Measurements from ENCODE around the gene EPS8L2. TPM values are rescaled to one million over a fixed set of nuclear protein-coding genes. Genes with fewer than 3 reads are reported as not detected.

EPS8L2 gene
- total and polyA plus RNA-seq, 2 of the 13 experiments (the other 11 are each of a cell fraction or from before 2014, with no cell fraction given) = 89.3 to 416 TPM

- TF ChIP-seq, protein P1, sequence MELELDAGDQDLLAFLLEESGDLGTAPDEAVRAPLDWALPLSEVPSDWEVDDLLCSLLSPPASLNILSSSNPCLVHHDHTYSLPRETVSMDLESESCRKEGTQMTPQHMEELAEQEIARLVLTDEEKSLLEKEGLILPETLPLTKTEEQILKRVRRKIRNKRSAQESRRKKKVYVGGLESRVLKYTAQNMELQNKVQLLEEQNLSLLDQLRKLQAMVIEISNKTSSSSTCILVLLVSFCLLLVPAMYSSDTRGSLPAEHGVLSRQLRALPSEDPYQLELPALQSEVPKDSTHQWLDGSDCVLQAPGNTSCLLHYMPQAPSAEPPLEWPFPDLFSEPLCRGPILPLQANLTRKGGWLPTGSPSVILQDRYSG (CRISPR knock-in tag; IDR thresholded peaks at IDR 0.05) = 0 out of 2 replicates have a peak, but pooled peaks have one; percentile 30
- peak; percentile 36; the same call in 1 of the 2 replicates for TF ChIP-seq HOXA3 (CRISPR knock-in tag; IDR thresholded peaks at IDR 0.05)
- TF ChIP-seq CHCHD3 (CRISPR knock-in tag; IDR thresholded peaks at IDR 0.05) = no peak
- TF ChIP-seq ATF7-NPFF (CRISPR knock-in tag; IDR thresholded peaks at IDR 0.05; ENCODE audit: low read depth) = peak; percentile 20
- 0 out of 2 replicates have a peak, but pooled peaks have one; percentile 11 for TF ChIP-seq SMAD9 (CRISPR knock-in tag; IDR thresholded peaks at IDR 0.05)
- TF ChIP-seq LCORL (IDR thresholded peaks at IDR 0.05) = no peak
- peak; percentile 74 for TF ChIP-seq LCORL (CRISPR knock-in tag; IDR thresholded peaks at IDR 0.05)
- TF ChIP-seq SALL2 (CRISPR knock-in tag; IDR thresholded peaks at IDR 0.05) = peak; percentile 65; the same call in 1 of the 2 replicates
- peak; percentile 32; the same call in 1 of the 2 replicates for TF ChIP-seq POLR2AphosphoS5 (IDR thresholded peaks at IDR 0.05; ENCODE audit: low read depth, low read length)
- TF ChIP-seq KDM2A (CRISPR knock-in tag; IDR thresholded peaks at IDR 0.05; ENCODE audit: borderline replicate concordance, low read depth) = peak; percentile 69
- TF ChIP-seq ZNF337 (CRISPR knock-in tag; IDR thresholded peaks at IDR 0.05; ENCODE audit: borderline replicate concordance, low read depth) = peak; percentile 35; the same call in 1 of the 2 replicates
- peak; percentile 4; the same call in 1 of the 2 replicates for TF ChIP-seq ZNF768 (CRISPR knock-in tag; IDR thresholded peaks at IDR 0.05)
- TF ChIP-seq, protein P2, sequence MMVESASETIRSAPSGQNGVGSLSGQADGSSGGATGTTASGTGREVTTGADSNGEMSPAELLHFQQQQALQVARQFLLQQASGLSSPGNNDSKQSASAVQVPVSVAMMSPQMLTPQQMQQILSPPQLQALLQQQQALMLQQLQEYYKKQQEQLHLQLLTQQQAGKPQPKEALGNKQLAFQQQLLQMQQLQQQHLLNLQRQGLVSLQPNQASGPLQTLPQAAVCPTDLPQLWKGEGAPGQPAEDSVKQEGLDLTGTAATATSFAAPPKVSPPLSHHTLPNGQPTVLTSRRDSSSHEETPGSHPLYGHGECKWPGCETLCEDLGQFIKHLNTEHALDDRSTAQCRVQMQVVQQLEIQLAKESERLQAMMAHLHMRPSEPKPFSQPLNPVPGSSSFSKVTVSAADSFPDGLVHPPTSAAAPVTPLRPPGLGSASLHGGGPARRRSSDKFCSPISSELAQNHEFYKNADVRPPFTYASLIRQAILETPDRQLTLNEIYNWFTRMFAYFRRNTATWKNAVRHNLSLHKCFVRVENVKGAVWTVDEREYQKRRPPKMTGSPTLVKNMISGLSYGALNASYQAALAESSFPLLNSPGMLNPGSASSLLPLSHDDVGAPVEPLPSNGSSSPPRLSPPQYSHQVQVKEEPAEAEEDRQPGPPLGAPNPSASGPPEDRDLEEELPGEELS (CRISPR knock-in tag; IDR thresholded peaks at IDR 0.05) = 0 out of 2 replicates have a peak, but pooled peaks have one; percentile 21
- no peak for TF ChIP-seq THAP8 (CRISPR knock-in tag; IDR thresholded peaks at IDR 0.05; ENCODE audit: borderline replicate concordance)
- TF ChIP-seq, protein P3, sequence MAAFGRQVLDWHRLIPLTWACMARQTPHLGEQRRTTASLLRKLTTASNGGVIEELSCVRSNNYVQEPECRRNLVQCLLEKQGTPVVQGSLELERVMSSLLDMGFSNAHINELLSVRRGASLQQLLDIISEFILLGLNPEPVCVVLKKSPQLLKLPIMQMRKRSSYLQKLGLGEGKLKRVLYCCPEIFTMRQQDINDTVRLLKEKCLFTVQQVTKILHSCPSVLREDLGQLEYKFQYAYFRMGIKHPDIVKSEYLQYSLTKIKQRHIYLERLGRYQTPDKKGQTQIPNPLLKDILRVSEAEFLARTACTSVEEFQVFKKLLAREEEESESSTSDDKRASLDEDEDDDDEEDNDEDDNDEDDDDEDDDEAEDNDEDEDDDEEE (CRISPR knock-in tag; IDR thresholded peaks at IDR 0.05) = 0 out of 2 replicates have a peak, but pooled peaks have one; percentile 32
- TF ChIP-seq ZNF263 (CRISPR knock-in tag; IDR thresholded peaks at IDR 0.05) = peak; percentile 86
- TF ChIP-seq ZNF138 (CRISPR knock-in tag; IDR thresholded peaks at IDR 0.05; ENCODE audit: low read depth) = 0 out of 2 replicates have a peak, but pooled peaks have one; percentile 14
- TF ChIP-seq, protein P4, sequence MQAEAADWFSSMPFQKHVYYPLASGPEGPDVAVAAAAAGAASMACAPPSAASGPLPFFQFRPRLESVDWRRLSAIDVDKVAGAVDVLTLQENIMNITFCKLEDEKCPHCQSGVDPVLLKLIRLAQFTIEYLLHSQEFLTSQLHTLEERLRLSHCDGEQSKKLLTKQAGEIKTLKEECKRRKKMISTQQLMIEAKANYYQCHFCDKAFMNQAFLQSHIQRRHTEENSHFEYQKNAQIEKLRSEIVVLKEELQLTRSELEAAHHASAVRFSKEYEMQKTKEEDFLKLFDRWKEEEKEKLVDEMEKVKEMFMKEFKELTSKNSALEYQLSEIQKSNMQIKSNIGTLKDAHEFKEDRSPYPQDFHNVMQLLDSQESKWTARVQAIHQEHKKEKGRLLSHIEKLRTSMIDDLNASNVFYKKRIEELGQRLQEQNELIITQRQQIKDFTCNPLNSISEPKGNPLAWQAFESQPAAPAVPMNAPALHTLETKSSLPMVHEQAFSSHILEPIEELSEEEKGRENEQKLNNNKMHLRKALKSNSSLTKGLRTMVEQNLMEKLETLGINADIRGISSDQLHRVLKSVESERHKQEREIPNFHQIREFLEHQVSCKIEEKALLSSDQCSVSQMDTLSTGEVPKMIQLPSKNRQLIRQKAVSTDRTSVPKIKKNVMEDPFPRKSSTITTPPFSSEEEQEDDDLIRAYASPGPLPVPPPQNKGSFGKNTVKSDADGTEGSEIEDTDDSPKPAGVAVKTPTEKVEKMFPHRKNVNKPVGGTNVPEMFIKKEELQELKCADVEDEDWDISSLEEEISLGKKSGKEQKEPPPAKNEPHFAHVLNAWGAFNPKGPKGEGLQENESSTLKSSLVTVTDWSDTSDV (CRISPR knock-in tag; IDR thresholded peaks at IDR 0.05) = 0 out of 2 replicates have a peak, but pooled peaks have one; percentile 19
- TF ChIP-seq, protein P5, sequence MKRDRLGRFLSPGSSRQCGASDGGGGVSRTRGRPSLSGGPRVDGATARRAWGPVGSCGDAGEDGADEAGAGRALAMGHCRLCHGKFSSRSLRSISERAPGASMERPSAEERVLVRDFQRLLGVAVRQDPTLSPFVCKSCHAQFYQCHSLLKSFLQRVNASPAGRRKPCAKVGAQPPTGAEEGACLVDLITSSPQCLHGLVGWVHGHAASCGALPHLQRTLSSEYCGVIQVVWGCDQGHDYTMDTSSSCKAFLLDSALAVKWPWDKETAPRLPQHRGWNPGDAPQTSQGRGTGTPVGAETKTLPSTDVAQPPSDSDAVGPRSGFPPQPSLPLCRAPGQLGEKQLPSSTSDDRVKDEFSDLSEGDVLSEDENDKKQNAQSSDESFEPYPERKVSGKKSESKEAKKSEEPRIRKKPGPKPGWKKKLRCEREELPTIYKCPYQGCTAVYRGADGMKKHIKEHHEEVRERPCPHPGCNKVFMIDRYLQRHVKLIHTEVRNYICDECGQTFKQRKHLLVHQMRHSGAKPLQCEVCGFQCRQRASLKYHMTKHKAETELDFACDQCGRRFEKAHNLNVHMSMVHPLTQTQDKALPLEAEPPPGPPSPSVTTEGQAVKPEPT (CRISPR knock-in tag; IDR thresholded peaks at IDR 0.05; ENCODE audit: low read depth) = no peak
Observed at GRCh38 chr11:705646-706438, at the start of gene EPS8L2 (continued).

Measured in HepG2 (cell line).